ENCODE data around the gene CSF3. TPM values are rescaled to one million over a fixed set of nuclear protein-coding genes. Genes with fewer than 3 reads are reported as not detected.

CSF3 gene
- total and polyA plus RNA-seq, 4 donors, result 1.7 to 317 (median 5.4) TPM

DNA sequence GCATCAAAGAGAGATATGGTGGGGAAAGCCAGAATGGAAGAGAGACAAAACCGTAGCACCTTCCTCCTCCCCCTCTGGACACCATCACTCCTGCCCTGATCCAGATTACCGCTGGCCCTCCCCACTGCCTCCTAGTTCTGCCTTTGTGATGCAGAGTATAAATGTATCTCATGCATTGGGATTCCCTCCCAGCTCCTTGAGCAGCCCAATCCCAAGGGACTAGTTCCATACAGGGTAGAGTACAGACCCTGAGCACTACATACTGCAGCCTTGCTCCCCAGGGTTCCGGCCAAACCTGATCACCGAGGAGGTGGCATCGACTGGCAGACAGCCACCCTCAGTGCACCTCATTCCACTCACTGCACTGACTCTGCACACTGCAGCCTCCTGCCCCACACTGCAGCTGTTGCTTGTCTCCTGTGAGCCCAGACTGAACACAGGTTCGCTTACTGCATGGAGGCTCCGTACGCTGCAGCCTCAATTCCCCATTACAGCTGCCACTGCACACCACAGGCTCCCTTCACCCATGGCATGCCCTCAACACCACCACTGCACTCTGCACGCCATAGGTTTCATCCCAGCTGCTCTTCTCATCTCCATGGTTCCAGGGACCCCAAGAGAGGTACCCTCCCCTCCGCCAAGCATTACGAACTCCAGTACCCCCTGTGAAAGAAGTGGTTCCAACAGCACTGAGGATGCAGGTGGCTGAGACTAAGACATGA, 45.8 kb downstream of the CSF3 start:
- H3K4me3 ChIP-seq, result no peak overlapping the region
- WGBS, 2 donors, result 87 to 89% methylated on average over 11 of the region's 11 CpGs
- H3K9me3 ChIP-seq (ENCODE audit: control insufficient read depth in 4 of 4, insufficient read depth in 3 of 4, low read length in 3 of 4), result no peaks in the 10 kb centered on the region
- peaks cover 10 to 28% (median 19%) of the 10 kb centered on the region in 5 donors for H3K4me1 ChIP-seq (ENCODE audit: control insufficient read depth in 5 of 5, insufficient read depth in 5 of 5, low read length in 5 of 5)
- no peaks in the 10 kb centered on the region for H3K36me3 ChIP-seq (ENCODE audit: control insufficient read depth in 4 of 4, insufficient read depth in 4 of 4, low read length in 4 of 4)
- peak overlapping the region in 1 of 2 donors; percentile 2 for H3K27ac ChIP-seq (ENCODE audit: low read depth in 1 of 2, low read length in 1 of 2)
- H3K9ac ChIP-seq (ENCODE audit: insufficient read depth in 1 of 2, low read length in 2 of 2), result no peak overlapping the region
- no peak for TF ChIP-seq CTCF (IDR thresholded peaks at IDR 0.05; ENCODE audit: control extremely low read depth, extremely low read depth)
- DNase-seq (no peak), ATAC-seq (ENCODE audit: insufficient read depth, low FRiP score) (no peak)
- peaks cover 0 to 3% (median 0%) of the 10 kb centered on the region in 3 donors for H3K27me3 ChIP-seq (ENCODE audit: control insufficient read depth in 3 of 3, insufficient read depth in 3 of 3, low read length in 2 of 3)

- no peak for TF ChIP-seq CTCF (IDR thresholded peaks at IDR 0.05; ENCODE audit: control extremely low read depth, extremely low read depth)
- Histone ChIP-seq H3K27ac (ENCODE audit: low read depth in 1 of 2, low read length in 1 of 2) (peak overlapping the region in 1 of 2 donors; percentile 49), H3K9me3 (ENCODE audit: control insufficient read depth in 4 of 4, insufficient read depth in 3 of 4, low read length in 3 of 4) (no peaks in the 10 kb centered on the region), H3K36me3 (ENCODE audit: control insufficient read depth in 4 of 4, insufficient read depth in 4 of 4, low read length in 4 of 4) (no peaks in the 10 kb centered on the region), H3K9ac (ENCODE audit: insufficient read depth in 1 of 2, low read length in 2 of 2) (no peak overlapping the region), H3K27me3 (ENCODE audit: control insufficient read depth in 3 of 3, insufficient read depth in 3 of 3, low read length in 2 of 3) (peaks cover 0 to under 1% (median 0%) of the 10 kb centered on the region in 3 donors), H3K4me1 (ENCODE audit: control insufficient read depth in 5 of 5, insufficient read depth in 5 of 5, low read length in 5 of 5) (peaks cover 12 to 30% (median 19%) of the 10 kb centered on the region in 5 donors), H3K4me3 (no peak overlapping the region)
- DNase-seq (no peak), ATAC-seq (ENCODE audit: insufficient read depth, low FRiP score) (no peak)
- WGBS, 2 donors, result 68 to 83% methylated on average over 10 of the region's 10 CpGs
These were observed 46.4 kb downstream of the CSF3 start for GRCh38 chr17:40061609-40062038.

GRCh38 chr17:40062329-40063186, 47.3 kb downstream of the CSF3 start, which contains the start of gene THRA:
Gene THRA (plus strand): TSS chr17:40062965. CDS start chr17:40074489, 11,524 bp downstream.
- Histone ChIP-seq H3K4me3 (peak within 1 kb of the TSS; percentile 86), H3K9ac (ENCODE audit: insufficient read depth in 1 of 2, low read length in 2 of 2) (peak within 1 kb of the TSS; percentile 13 to 94), H3K27me3 (ENCODE audit: control insufficient read depth in 3 of 3, insufficient read depth in 3 of 3, low read length in 2 of 3) (no peaks in the 10 kb centered on the region), H3K9me3 (ENCODE audit: control insufficient read depth in 4 of 4, insufficient read depth in 3 of 4, low read length in 3 of 4) (no peaks in the 10 kb centered on the region), H3K36me3 (ENCODE audit: control insufficient read depth in 4 of 4, insufficient read depth in 4 of 4, low read length in 4 of 4) (no peaks in the 10 kb centered on the region), H3K4me1 (ENCODE audit: control insufficient read depth in 5 of 5, insufficient read depth in 5 of 5, low read length in 5 of 5) (peaks cover 13 to 39% (median 19%) of the 10 kb centered on the region in 5 donors), H3K27ac (ENCODE audit: low read depth in 1 of 2, low read length in 1 of 2) (peak within 1 kb of the TSS; percentile 94 to 97)
- no peak for TF ChIP-seq CTCF (IDR thresholded peaks at IDR 0.05; ENCODE audit: control extremely low read depth, extremely low read depth)
- peak; percentile 78 for ATAC-seq (ENCODE audit: insufficient read depth, low FRiP score)
- peak; percentile 75 to 87 (median 79) for DNase-seq
- 0 to 1% methylated on average over 51 to 83 of the region's 83 CpGs for WGBS, 2 donors
